Occipital lobe (tissue), 2 donors: ENCODE data around the gene RNF38. TPM values are rescaled to one million over a fixed set of nuclear protein-coding genes. Genes with fewer than 3 reads are reported as not detected.
"Not testable (repeated sequence)": the region's sequence is repeated elsewhere in the genome, so short reads cannot be mapped to it uniquely, and the experiment has no call there.

Experiments
- DNase-seq: peaks from one replicate; lab custom pipeline; 2025; lab: John Stamatoyannopoulos, UW
- total RNA-seq: library from RNA; depleted of rRNA; stranded (reverse); fragments of >200 nt; gene quantifications from one replicate; pipeline ENCODE4 v1.2.3, GENCODE V29; 2014

RNF38 gene
- total RNA-seq, 1 donor from 2014 or later = 46.8 TPM

DNA sequence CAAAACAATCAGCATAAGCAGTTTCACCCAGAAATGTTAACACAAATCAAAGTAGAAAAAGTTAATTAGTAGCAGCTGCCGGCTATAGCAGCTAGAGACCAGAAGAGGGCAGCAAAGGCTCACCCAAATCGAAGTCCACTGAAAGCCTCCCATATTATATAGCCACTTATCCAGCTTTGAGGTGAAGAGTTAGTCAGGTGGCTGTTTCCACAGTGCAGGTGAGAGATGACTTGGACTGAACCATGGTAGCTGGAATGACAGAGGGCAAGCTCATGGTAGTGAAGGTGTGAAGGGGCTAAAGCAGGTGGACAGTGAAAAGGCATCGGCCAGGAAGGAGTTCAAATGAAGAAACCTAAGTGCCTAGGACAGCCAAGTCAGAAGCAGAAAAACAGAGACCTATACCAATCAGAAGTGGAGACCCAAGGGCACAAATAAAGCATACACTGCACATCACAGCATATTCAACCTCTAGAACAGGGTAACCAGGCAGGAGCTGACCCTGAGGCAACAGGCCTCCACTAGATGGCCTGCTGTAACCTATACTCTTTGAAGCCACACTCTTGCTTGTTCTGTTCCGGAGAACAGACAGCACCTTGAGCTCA is 7.2 kb upstream of the RNF38 start:
- peak; percentile 27 for DNase-seq

DNA sequence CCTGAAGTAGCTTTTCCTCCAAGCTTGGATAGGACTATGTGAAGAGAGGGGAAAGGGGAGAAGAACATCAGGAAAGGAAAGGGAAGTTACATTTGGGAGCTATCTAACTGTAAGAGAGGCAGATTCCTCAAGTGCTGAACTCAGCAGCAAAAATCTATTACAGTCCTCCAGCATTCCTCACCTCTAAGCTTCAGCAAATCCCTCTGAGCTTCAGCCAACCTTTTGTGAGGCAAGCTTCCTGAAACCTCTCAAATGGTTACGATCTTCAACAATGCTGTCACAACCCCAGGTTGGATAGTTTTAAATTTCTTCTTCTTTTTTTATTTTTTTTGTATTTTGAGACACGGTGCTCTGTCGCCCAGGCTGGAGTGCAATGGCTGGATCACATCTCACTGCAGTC is 2.5 kb upstream of the RNF38 start:
- no peak for DNase-seq

DNA sequence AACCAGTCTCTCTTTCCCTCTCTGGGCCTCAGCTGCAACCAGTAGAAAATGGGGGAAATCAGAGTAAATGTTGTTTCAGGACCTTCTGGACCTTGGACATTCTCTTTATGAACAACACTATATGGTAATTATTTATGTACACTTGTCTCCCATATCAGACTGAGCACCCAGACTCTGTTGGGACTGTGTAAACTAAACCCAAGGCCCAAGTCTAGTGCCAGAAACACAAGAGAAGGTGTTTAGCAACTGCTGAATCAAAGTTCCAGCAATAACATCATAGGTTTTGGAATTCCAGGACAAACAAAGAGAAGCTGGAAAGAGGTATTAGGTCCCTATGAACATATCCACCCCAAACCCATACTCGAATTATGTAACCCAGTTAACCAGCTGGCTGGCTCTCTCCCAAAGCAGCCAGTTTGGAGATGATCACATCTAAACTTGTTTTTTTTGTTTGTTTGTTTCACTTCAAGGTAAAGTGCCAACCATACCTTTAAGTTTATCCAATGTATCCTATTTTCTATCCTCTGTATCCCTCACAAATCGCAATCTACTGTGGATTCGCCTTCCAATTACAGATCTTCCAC is 1.9 kb upstream of the RNF38 start:
- no peak for DNase-seq

DNA sequence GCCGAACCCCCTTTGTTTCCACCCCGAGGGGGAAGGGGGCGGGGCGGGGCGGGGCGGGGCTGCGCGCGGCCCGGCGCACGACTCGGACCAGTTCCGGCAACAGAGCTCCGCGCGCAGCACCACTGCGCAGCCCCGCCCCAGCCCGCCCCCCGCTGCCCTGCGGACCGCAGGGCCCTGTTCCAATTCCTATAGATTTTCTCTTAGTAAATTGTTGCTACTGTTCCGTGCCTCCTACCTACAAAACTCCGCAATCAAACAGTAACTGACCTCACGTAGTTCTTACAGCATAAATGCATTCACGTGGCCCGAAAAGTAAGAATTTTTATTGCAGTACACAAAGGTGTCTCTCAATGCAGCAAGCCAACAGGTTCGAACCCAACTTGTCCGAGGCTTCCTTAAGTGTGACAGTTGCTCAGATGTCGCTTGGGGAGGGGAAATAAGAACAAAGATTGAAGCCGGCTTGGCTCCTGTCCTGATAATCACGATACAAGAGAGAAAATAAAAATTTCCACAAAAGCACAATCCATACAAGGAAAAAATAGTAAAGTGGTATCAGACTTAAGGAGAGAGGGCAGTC is 1.2 kb upstream of the RNF38 start:
- peak; percentile 86 for DNase-seq

DNA sequence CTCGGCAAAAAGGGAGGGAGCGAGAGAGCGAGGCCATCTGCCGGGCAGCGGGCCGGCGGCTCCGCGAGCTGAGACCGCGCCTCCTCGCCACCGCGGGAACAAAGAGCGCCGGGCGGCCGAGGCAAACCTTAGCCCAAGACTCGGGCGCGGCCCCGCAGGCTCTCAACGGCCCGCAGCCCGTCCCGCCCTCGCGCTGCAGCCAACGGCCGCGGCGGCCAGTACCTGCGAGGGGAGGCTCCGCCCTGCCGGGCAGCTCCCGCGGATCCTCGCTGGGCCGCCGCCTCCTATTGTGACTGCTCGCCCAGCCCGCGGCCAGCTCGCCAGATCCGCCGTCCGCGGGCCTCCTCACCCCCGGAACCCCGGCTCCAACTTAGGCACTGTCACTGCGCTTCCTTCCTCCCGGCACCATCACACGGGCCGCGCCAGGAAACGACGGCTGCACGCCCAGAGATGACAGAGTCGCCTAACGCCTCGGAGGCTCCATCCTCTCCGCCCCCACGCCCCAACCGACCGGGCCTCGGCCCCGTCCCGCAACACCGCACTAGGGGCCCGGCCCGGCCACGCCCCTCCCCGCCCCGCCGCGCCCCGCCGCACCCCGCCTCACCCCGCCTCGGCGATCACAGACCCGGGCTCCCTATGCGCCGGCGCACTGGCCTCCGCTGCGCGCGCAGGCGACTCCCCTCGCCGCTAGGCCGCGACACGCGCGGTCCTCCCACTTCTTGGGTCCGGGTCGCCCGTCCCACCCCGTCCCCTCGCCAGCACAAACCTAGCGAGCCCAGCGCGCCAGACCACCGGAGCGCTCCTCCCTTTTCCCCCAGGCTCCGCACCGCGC is 479 bp upstream of the RNF38 start:
- peak; percentile 86 for DNase-seq

DNA sequence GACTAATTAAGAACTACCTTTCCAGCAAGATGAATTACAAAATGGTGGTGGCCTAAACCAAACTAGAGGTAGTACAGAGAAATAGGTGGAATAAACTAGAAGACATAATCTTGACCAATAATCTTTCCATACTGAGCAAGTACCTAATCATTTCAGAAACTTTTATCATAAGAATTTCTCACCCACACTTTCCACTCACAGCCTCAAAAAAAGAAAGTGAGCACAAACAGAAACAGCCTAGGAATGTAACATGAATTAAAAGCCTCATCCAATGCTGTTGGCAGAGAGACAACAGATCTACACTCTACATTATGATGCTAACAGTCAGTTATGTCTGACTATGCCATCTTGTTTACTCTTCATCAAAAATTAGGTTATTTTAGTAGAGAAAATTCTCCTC is 1.3 kb downstream of the RNF38 start:
- DNase-seq = no peak

DNA sequence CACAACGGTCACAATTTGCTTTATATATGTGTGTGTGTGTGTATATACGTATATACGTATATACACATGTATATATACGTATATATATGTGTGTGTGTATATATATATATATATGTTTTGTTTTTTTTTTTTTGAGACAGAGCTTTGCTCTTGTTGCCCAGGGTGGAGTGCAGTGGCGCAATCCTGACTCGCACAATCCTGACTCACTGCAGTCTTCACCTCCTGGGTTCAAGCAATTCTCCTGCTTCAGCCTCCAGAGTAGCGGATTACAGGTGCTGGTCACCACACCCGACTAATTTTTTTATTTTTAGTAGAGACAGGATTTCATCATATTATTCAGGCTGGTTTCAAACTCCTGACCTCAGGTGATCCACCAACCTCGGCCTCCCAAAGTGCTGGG is 3.1 kb downstream of the RNF38 start:
- no peak for DNase-seq

DNA sequence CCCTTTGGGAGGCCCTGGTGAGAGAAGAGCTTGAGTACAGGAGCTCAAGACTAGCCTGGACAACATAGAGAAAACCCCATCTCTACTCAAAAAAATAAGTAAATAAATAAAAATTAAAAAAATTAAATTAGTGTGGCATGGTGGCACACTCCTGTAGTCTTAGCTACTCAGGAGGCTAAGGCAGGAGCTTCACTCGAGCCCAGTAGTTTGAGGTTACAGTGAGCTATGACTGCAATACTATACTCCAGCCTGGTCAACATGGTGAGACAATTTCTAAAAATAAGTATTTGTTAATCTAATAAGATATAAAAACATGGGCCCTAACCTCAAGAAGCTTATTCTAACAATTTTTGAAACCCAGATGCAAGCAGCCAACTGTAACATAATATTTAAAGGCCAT is 7.6 kb downstream of the RNF38 start:
- no peak for DNase-seq

DNA sequence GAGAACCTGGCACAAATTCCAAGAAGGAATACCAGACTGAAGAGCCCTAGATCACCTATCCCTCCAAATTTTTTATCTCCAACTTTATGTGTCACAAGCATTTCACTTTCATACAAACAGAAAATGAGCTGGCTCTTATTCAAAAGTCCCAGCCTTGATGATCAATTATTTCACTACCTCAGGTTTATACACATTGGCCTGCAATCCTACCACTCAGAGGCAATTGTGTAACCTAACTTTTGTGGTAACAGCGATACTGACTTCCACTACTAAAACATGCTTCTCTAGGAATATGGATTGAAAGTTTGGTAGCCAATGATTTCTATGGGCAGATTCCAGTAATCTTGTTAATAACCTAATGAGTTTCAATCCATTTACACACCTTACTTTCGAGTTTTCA is 10.5 kb downstream of the RNF38 start:
- no peak for DNase-seq

DNA sequence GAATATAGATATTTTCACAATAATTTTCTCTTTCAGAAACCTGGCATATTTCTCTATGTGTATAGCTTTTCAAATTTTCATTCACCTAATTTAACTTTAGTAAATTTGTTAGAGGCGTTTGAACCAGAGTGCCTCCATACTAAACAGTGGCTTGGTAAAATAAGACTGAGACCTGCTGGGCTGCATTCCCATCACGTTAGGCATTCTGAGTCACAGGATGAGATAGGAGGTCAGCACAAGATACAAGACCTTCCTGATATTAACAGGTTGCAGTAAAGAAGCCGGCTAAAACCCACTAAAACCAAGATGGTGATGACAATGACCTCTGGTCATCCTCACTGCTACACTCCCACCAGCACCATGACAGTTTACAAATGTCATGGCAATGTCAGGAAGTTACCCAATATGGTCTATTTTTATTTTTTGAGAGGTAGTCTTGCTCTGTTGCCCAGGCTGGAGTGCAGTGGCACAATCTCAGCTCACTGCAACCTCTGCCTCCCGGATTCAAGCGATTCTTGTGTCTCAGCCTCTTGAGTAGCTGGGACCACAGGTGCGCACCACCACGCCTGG is 13.6 kb downstream of the RNF38 start:
- DNase-seq = not testable (repeated sequence)

DNA sequence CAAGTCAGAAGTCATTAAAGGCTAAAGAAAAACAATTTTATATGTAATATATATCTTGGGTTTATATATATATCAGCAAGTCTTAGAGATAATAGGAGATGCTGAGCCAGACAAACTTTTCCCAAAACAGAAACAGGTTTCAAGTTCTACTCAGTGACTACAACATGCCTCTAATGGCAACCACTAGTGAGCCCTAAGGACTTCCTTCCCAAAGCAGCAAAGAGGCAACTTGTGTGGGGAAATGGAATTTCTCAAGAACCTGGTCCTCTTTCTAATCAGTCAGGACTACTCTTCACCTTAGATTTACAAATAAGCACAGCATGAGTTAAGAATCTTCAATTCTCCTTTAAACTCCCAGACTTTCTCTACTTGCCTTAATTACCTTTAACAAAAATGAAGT is 17.6 kb downstream of the RNF38 start:
- DNase-seq = no peak

DNA sequence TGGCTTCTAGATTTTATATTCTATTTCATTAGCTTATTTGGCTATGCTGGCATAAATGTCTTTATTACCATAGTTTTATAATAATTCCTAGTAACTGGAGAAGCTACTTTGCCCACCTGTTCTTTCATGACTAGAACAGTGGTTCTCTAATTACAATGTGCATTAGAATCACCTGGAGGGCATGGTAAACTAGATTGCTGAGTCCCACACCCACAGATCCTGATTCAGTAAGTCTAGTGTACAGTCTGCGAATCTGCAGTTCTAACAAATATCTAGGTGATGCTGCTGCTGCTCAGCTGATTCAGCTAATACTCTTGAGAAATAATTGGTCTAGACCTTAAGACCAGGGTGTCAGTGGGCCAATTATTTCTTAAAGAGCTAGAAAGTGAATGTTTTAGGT is 35.5 kb downstream of the RNF38 start:
- no peak for DNase-seq

DNA sequence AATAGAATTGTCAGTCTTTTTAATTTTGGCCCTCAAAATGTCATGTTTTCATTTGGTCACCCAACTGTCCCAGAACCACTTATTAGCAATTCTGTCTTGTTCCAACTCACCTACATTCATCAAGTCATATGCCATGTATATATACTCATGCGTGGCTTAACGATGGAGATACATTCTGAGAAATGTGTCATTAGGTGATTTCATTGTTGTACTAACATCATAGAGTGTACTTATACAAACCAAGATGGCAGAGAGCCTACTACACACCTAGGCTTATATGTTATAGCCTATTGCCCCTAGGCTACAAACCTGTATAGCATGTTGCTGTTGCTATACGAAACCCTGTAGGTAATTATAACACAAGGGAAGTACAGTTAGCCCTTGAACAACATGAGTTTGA is 36.6 kb downstream of the RNF38 start:
- DNase-seq = no peak

DNA sequence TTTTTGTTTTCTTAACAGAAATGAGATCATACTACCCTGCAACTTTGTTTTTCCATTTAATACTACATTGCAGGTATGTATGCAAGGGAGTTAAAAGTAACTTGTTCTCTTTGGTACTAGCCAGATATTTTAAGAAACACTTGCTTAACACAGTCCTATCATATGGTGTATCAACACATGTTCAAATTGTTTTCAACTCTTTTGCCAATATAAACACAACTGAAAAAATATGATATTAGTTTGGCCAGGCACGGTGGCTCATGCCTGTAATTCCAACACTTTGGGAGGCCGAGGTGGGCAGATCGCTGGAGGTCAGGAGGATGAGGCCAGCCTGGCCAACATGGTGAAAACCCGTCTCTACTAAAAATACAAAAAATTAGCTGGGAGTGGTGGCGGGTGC is 41.6 kb downstream of the RNF38 start:
- no peak for DNase-seq

DNA sequence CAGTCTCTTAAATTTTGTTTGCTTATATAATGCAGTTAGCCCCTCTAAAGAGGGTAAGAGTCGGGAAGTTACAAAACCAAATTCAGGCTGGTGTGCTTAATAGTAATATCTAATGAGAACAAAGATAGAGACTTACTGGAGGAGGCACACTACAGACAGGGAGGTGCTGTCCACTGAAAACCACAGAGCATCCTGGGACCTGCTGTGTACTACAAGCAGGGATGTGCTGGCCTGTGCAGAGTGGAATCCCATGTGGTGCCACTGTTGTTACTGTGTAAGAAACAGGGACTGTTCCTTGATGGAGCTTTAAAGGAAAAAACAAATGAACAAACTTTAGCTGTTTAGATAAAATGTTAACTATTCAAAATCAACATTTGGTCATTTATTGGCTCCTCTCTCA is 42.4 kb downstream of the RNF38 start:
- DNase-seq = no peak

DNA sequence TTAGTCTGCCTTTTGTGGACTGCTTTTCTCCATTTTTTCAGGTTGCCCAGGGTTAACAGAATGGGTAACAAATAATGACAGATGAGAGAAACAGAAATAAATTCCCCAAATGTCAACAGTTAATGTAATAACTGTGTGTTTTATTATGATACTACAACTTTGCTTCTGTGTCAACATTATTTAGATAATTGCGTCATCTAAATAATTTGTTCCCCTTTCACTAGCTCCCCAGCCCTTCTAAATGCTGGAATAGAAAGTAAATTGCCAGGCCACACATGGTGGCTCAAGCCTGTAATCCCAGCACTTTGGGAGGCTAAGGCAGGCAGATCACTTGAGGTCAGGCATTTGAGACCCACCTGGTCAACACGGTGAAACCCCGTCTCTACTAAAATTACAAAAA is 53.5 kb downstream of the RNF38 start:
- no peak for DNase-seq

DNA sequence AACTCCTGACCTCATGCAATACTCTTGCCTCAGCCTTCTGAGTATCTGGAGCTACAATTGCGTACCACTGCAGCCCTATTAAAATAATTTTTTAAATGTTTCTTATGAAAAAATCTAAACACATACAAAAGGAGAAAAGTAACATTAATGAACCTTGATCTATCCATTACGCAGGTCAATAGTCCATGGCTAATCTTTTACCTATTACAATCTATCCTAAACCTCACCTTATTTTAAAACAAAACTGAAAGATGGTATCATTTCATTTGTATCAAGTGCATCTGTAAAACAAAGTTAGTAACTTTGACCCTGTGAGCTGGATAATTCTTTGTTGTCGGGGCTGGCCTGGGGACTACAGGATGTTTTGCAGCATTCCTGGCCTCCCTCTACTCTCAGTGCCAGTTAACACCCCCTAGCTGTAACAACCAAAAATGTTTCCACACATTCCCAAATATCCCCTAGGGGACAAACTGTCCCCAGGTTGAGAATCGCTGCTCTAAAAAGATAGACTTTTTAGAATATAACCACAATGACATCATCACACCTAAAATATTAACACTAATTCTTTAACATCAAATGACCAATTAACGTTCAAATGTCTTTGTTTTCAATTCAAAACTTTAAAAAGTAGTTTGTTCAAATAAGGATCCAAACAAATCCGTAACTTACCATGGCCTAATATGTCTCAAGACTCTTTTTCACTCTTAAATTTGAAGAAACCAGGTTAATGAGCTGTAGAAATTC is 54.8 kb downstream of the RNF38 start:
- DNase-seq = no peak

DNA sequence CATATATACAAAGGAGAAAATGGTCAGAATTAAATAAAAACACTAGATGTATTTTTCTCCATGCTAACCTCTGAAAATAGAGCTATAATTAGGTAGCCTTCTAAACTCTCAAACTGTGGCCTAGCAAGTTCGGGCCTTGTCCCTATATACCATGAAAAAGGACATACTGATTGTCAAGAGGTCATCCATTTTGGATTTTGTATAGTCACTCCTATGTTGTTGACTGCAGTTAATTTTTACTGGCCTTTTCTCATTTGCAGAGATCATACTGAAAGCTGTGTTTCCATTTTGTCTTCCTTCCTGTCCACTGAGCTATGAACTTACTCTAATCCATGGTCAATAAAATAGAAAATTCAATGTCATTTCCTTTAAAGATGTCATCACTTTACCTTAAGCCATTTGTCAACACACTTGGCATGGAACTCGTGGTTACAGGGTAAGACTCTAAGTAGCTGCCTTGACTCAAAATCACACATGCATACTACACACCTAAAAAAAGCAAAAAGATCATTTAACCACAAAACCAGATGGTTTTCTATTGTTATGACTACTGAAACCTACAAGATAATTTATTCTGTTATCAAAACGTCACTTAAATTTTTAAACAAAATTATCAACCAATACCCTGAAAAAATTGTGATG is 58.0 kb downstream of the RNF38 start:
- no peak for DNase-seq

DNA sequence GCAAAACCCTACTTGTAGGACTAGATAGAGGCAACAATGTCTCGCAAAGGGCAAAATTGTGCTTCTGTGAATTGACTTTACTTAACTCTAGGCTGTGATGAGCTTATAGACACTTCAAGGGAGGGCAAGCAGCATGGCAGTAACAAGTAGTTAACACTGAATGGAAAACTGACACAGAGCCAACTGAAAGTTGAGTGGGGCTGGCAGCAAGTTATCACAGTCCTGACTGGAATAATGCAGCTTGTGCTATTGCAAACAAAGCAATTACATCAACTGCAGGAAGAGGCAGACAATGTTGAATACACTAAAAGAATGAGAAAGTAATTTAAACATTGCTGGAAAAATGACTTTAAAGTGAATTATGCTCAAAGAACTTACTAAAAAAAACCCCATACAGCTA is 62.2 kb downstream of the RNF38 start:
- no peak for DNase-seq

DNA sequence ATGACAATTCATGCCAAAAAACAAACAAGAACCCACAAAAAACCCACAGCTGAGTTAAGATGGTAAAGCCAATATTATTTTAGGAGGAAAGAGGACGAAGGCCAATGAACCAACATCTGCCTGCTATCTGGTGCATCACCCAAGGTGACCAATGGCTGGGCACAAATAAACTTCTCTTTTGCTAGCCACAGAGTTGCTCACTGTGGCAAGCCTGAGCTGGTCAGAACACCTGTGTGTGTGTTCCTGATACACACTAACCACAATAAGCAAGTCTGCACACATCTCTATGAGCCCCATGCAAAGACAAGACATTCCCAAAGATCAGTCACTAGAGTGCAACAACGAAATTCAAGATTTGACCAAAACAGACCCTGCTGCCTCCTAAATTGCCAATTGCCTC is 63.1 kb downstream of the RNF38 start:
- no peak for DNase-seq
